ENCODE data around the gene TUBB4B.

Gene TUBB4B

DNA sequence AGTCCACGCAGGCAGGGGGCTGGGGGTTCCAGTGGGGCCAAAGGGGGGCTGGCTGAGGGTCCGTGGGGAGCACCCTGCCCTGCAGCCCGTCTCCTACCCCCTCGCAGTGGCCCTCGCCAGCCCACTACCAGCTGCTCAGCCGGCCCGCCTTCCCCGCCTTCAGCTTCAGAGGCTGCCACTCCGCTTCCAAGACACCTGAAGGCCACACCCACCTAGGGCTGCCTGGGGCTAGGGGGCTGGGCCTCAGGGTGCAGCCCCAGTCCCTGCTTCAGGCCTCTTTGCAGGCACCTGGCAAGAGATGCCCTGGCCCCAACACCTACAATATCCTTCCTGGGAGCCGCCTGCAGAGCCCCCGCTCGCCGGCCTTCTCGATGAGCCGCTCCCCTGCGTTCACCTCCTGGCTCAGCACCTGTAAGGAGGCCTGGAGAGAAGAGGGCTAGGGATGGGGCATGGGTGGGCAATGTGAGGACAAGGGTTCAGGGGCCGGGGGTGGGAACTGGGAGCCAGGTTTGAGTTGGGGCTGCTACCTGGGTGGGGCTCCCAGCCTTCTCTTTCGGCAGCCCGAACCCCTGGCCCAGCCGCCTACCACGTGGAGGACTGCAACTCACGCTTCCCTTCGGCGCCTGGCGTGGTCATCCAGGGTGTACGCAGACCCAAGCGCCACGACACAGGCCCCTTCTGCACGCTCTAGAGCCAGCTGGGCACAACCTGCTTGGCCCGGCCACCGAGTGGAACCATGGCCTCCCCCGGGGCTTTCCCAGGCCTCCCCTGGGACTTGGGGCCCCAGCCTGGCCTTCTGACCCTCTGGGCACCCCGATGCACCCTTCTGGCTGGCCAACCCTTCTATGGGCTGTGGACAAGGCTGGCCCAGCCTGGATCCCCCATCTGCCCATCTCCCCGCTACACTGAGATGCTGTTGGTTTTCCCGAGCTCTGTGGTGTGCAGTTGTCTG is 11.7 kb downstream of the TUBB4B start:
- no peak overlapping the region for H3K4me3 ChIP-seq (ENCODE audit: low read depth, low read length)
- TF ChIP-seq, protein P1, sequence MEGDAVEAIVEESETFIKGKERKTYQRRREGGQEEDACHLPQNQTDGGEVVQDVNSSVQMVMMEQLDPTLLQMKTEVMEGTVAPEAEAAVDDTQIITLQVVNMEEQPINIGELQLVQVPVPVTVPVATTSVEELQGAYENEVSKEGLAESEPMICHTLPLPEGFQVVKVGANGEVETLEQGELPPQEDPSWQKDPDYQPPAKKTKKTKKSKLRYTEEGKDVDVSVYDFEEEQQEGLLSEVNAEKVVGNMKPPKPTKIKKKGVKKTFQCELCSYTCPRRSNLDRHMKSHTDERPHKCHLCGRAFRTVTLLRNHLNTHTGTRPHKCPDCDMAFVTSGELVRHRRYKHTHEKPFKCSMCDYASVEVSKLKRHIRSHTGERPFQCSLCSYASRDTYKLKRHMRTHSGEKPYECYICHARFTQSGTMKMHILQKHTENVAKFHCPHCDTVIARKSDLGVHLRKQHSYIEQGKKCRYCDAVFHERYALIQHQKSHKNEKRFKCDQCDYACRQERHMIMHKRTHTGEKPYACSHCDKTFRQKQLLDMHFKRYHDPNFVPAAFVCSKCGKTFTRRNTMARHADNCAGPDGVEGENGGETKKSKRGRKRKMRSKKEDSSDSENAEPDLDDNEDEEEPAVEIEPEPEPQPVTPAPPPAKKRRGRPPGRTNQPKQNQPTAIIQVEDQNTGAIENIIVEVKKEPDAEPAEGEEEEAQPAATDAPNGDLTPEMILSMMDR (IDR thresholded peaks at IDR 0.05; ENCODE audit: low read depth, low read length, missing control alignments) = no peak
- no peak for DNase-seq (ENCODE audit: low read depth)

DNA sequence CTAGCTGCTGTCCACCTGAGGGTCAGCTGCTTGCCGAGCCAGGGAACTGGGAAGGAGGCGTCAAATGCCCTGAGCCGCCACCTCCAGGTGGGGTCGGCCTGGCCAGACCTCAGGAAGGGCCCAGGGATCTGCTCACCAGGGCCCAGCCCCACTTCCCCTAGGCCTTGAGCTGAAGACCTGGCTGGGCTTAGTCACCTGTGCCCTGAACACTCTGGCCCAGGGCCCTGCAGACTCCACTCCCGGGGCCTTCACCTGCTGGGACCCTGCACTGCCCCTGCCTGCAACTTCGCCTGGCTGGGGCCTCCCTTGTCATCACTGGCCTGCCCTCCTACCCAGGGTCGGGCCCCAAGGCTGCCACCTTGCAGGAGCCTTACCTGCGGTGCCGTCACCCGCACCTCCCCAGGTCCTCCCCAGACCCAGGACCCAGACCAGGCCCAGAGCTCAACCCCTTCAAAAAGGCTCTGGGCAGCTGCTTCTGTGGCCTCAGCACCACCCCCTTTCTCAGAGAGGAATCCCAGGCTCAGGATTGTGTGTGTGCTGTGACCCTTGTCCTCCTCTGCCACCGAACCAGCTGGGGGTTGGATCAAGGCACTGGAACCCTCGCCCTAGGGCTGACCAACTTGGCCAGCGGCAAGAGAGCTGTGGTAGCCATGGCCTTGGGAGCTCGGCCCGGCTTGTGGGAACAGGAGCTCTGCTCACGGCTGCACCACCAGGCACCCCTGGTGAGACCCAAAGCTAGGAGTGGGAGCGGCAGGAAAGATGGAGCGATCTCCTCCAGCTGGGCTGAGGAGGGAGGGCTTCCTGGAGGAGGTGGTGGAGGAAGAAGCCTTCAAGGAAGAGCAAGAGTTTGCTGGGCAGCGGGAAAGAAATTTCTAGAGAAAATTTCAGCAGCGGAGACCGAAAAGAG is 12.9 kb downstream of the TUBB4B start:
- TF ChIP-seq, protein P1 (IDR thresholded peaks at IDR 0.05; ENCODE audit: low read depth, low read length, missing control alignments) = no peak
- H3K4me3 ChIP-seq (ENCODE audit: low read depth, low read length) = peak overlapping the region; percentile 89
- no peak for DNase-seq (ENCODE audit: low read depth)

GRCh38 chr9:137254624-137255447 is 13.7 kb downstream of the TUBB4B start, which contains the start of gene NELFB:
Gene NELFB (plus strand): TSS chr9:137255327.
- TF ChIP-seq, protein P1 (IDR thresholded peaks at IDR 0.05; ENCODE audit: low read depth, low read length, missing control alignments) = no peak
- peak within 1 kb of the TSS; percentile 89 for H3K4me3 ChIP-seq (ENCODE audit: low read depth, low read length)
- peak; percentile 40 for DNase-seq (ENCODE audit: low read depth)

DNA sequence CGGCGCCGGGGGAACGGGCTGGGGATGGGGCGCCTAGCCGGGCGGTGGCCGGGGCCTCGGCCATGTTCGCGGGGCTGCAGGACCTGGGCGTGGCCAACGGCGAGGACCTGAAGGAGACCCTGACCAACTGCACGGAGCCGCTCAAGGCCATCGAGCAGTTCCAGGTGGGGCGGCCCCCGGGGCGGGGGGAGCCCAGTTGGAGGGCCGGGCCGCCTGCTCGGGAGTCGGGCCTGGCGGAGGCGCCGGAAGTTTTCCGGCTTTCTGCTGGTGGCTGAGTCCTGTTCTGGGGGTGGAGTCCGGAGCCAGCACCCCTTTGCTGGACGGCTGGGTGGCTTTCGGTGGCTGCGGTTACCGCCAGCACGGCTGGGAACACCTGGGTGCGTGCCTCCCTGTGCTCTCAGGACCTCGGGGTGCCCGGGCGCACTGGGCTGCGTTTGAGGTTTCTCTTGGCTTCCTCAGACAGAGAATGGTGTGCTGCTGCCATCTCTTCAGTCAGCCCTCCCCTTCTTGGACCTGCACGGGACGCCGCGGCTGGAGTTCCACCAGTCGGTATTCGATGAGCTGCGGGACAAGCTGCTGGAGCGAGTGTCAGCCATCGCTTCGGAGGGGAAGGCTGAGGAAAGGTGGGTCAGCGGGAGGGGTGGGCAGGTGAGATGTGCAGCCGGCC is 14.5 kb downstream of the TUBB4B start:
- DNase-seq (ENCODE audit: low read depth) = no peak
- TF ChIP-seq, protein P1 (IDR thresholded peaks at IDR 0.05; ENCODE audit: low read depth, low read length, missing control alignments) = no peak
- peak overlapping the region; percentile 89 for H3K4me3 ChIP-seq (ENCODE audit: low read depth, low read length)

DNA sequence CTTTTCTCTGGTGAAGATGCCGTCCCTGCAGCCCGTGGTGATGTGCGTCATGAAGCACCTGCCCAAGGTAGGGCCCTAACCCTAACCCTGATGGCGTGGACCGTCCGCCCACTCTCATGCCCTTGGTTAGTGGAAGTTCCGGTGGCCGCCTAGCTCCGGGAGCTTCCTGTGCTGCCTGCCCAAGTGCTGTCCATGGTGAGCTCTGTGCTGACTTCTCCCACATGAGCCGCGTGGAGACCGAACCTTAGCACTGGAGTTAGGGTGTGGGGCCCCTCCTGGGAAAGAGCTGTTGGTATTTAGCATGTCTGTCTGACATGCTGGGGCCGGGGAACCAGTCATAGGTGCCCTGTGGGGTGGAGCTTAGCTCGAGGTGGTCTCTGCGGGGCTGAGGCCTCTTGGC is 15.3 kb downstream of the TUBB4B start:
- TF ChIP-seq, protein P1 (IDR thresholded peaks at IDR 0.05; ENCODE audit: low read depth, low read length, missing control alignments) = no peak
- no peak for DNase-seq (ENCODE audit: low read depth)
- peak overlapping the region; percentile 89 for H3K4me3 ChIP-seq (ENCODE audit: low read depth, low read length)

- TF ChIP-seq, protein P1 (IDR thresholded peaks at IDR 0.05; ENCODE audit: low read depth, low read length, missing control alignments) = no peak
- DNase-seq (ENCODE audit: low read depth) = no peak
- no peak overlapping the region for H3K4me3 ChIP-seq (ENCODE audit: low read depth, low read length)
These were observed 15.8 kb downstream of the TUBB4B start for GRCh38 chr9:137256856-137257255.
